PFSK-1 (cell line): ENCODE data around the gene TTC28.

Source experiments
- POLR2AphosphoS5 ChIP-seq: IDR thresholded peaks from 2 replicates; pipeline ENCODE4 v1.6.1; 2012; ENCODE audit warnings: low read depth, mild to moderate bottlenecking, control low read depth, low read length, moderate library complexity
- TAF1 ChIP-seq: IDR thresholded peaks from 2 replicates; pipeline ENCODE4 v1.6.1; 2012; ENCODE audit warnings: low read length, control low read depth, borderline replicate concordance; ENCODE audit not compliant: insufficient read depth
- TF ChIP-seq, protein P1 (sequence below), 2 experiments: IDR thresholded peaks; 2 replicates each; pipeline versions ENCODE4 v1.6.1 to v1.8.0; 2011 to 2012; ENCODE audit warnings: low read depth in 2 of 2, low read length in 2 of 2, control low read depth in 1 of 2, inconsistent platforms in 1 of 2, mild to moderate bottlenecking in 1 of 2, moderate library complexity in 1 of 2; ENCODE audit not compliant: insufficient read depth in 1 of 2

DNA sequence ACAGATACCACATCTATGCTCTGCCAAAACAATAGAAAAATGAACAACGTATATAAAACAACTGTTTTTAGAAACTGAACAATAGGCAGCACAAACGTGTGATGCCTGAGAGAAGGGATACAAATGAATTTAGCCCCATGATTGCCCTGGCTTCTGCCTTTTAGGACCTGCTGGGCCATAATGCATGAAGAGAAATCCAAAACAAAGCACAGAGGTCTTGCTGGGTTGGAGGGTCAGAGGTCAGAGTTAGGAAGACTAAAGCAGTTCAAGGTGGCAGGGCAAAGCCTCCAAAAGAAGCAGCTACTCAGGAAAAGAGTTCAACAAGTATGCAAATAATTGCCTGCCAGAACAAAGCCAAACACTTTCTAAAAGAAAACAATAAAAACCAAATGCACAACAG lies 138.5 kb downstream of the TTC28 start:
- TF ChIP-seq TAF1 (no peak), POLR2AphosphoS5 (no peak)
- TF ChIP-seq, protein P1, sequence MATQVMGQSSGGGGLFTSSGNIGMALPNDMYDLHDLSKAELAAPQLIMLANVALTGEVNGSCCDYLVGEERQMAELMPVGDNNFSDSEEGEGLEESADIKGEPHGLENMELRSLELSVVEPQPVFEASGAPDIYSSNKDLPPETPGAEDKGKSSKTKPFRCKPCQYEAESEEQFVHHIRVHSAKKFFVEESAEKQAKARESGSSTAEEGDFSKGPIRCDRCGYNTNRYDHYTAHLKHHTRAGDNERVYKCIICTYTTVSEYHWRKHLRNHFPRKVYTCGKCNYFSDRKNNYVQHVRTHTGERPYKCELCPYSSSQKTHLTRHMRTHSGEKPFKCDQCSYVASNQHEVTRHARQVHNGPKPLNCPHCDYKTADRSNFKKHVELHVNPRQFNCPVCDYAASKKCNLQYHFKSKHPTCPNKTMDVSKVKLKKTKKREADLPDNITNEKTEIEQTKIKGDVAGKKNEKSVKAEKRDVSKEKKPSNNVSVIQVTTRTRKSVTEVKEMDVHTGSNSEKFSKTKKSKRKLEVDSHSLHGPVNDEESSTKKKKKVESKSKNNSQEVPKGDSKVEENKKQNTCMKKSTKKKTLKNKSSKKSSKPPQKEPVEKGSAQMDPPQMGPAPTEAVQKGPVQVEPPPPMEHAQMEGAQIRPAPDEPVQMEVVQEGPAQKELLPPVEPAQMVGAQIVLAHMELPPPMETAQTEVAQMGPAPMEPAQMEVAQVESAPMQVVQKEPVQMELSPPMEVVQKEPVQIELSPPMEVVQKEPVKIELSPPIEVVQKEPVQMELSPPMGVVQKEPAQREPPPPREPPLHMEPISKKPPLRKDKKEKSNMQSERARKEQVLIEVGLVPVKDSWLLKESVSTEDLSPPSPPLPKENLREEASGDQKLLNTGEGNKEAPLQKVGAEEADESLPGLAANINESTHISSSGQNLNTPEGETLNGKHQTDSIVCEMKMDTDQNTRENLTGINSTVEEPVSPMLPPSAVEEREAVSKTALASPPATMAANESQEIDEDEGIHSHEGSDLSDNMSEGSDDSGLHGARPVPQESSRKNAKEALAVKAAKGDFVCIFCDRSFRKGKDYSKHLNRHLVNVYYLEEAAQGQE (IDR thresholded peaks at IDR 0.05; ENCODE audit: insufficient read depth in 1 of 2, low read depth in 2 of 2, low read length in 2 of 2), result no peak
